Limb (tissue), 2 donors: ENCODE measurements around the gene IGFL3.

Experiments
- DNase-seq, 2 donors: peaks; one replicate each; pipeline ENCODE4 v3.0.0-alpha.2; 2016; ENCODE audit errors: extremely low spot score in 2 of 2

IGFL3 gene

GRCh38 chr19:46076951-46077814, 47.3 kb downstream of the IGFL3 start:
- peak; percentile 54 to 72 for DNase-seq

GRCh38 chr19:46076031-46076880, 48.2 kb downstream of the IGFL3 start:
- DNase-seq: no peak

GRCh38 chr19:46073268-46073922, 51.1 kb downstream of the IGFL3 start:
- no peak for DNase-seq
